GM12891 (cell line): ENCODE data around the gene EEF1E1.

Experiments used
- POLR2A ChIP-seq: IDR thresholded peaks from 2 replicates; pipeline ENCODE4 v1.6.1; 2011; ENCODE audit warnings: low read depth, low read length, control low read depth
- POLR2AphosphoS5 ChIP-seq: IDR thresholded peaks from 2 replicates; pipeline ENCODE4 v1.6.1; 2011; ENCODE audit warnings: low read depth, low read length, control low read depth

DNA sequence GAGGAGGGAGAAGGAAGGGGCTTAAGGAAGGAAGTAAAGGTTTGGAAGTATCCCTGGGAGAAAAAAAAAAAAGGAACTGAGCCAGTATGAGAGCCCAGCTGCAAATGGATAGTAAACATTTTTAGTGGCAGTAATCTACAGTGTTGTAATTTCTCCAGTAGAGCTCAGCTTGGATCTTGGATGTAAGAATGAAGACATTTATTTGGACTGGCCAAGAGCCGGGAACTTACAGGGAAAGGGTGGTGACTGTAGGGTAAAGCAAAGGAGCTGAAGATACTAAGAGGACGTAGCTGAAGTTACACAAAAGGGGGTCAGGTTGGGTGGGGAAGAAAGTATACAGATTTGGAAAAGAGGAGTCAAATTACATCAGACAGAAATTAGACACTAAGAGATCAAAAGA is 13.5 kb downstream of the EEF1E1 start:
- no peak for TF ChIP-seq POLR2AphosphoS5
- TF ChIP-seq POLR2A, result no peak
